NT2/D1 (cell line): ENCODE results near the gene SCYGR3.

Source experiments
- DNase-seq: peaks from one replicate; pipeline ENCODE4 v3.0.0-alpha.2; 2011; ENCODE audit warnings: low read depth, low spot score
- H3K27me3 ChIP-seq: 2 replicates; pipeline ENCODE4 v1.6.0; 2011; ENCODE audit warnings: mild to moderate bottlenecking; ENCODE audit not compliant: insufficient read length, insufficient read depth
- H3K36me3 ChIP-seq: 2 replicates; pipeline ENCODE4 v1.6.1; 2011; ENCODE audit warnings: mild to moderate bottlenecking, low read length, mixed read lengths; ENCODE audit not compliant: insufficient read depth, insufficient read length
- H3K4me1 ChIP-seq: 2 replicates; pipeline ENCODE4 v1.5.1; 2011; ENCODE audit not compliant: insufficient read depth, insufficient read length
- H3K4me3 ChIP-seq: 2 replicates; pipeline ENCODE4 v1.5.1; 2011; ENCODE audit warnings: low read depth; ENCODE audit not compliant: insufficient read length
- H3K9ac ChIP-seq: 2 replicates; pipeline ENCODE4 v1.6.0; 2011; ENCODE audit warnings: low read depth; ENCODE audit not compliant: insufficient read length
- H3K9me3 ChIP-seq: 2 replicates; pipeline ENCODE4 v1.5.1; 2011; ENCODE audit warnings: mild to moderate bottlenecking, low read length; ENCODE audit not compliant: insufficient read depth
- SUZ12 ChIP-seq: IDR thresholded peaks from 2 replicates; pipeline ENCODE4 v1.6.1; 2011; ENCODE audit not compliant: insufficient read length, insufficient read depth; ENCODE audit errors: extremely low read depth
- YY1 ChIP-seq: IDR thresholded peaks from 2 replicates; pipeline ENCODE4 v1.6.1; 2011; ENCODE audit not compliant: insufficient read length, insufficient read depth
- ZNF274 ChIP-seq: IDR thresholded peaks from 2 replicates; pipeline ENCODE4 v1.6.1; 2011; ENCODE audit warnings: mild to moderate bottlenecking, low read depth, low read length

The SCYGR3 gene

GRCh38 chr2:227643990-227644551 is 29.4 kb upstream of the SCYGR3 start:
- DNase-seq: no peak
- Histone ChIP-seq H3K4me3 (no peak overlapping the region), H3K9ac (no peak overlapping the region)

GRCh38 chr2:227642656-227643055 is 28.0 kb upstream of the SCYGR3 start:
- H3K4me3 ChIP-seq: no peak overlapping the region
- H3K9ac ChIP-seq: no peak overlapping the region
- H3K9me3 ChIP-seq: no peaks in the 10 kb centered on the region
- TF ChIP-seq SUZ12: no peak
- TF ChIP-seq ZNF274: no peak
- TF ChIP-seq YY1: no peak
- H3K4me1 ChIP-seq: no peaks in the 10 kb centered on the region
- H3K36me3 ChIP-seq: no peaks in the 10 kb centered on the region
- no peak for DNase-seq
- H3K27me3 ChIP-seq: no peaks in the 10 kb centered on the region

More at GRCh38 chr2:227643990-227644551, 29.4 kb upstream of the SCYGR3 start:
- H3K27me3 ChIP-seq: no peaks in the 10 kb centered on the region
- no peaks in the 10 kb centered on the region for H3K36me3 ChIP-seq
- no peaks in the 10 kb centered on the region for H3K9me3 ChIP-seq
- no peaks in the 10 kb centered on the region for H3K4me1 ChIP-seq
- TF ChIP-seq ZNF274 (no peak), SUZ12 (no peak), YY1 (no peak)

GRCh38 chr2:227634201-227634600 is 19.6 kb upstream of the SCYGR3 start:
- TF ChIP-seq ZNF274: no peak
- TF ChIP-seq SUZ12: no peak
- TF ChIP-seq YY1: no peak
- Histone ChIP-seq H3K4me1 (no peaks in the 10 kb centered on the region), H3K4me3 (no peak overlapping the region), H3K9ac (no peak overlapping the region), H3K36me3 (no peaks in the 10 kb centered on the region), H3K9me3 (no peaks in the 10 kb centered on the region), H3K27me3 (no peaks in the 10 kb centered on the region)
- no peak for DNase-seq

- H3K36me3 ChIP-seq: no peaks in the 10 kb centered on the region
- H3K9ac ChIP-seq: no peak overlapping the region
- H3K27me3 ChIP-seq: no peaks in the 10 kb centered on the region
- TF ChIP-seq ZNF274 (no peak), YY1 (no peak), SUZ12 (no peak)
- H3K4me3 ChIP-seq: no peak overlapping the region
- no peak for DNase-seq
- H3K4me1 ChIP-seq: no peaks in the 10 kb centered on the region
- no peaks in the 10 kb centered on the region for H3K9me3 ChIP-seq
These were observed 18.2 kb upstream of the SCYGR3 start for GRCh38 chr2:227632827-227633226.

GRCh38 chr2:227630322-227630721 is 15.7 kb upstream of the SCYGR3 start:
- H3K9ac ChIP-seq: no peak overlapping the region
- no peak overlapping the region for H3K4me3 ChIP-seq
- DNase-seq: no peak
- H3K36me3 ChIP-seq: no peaks in the 10 kb centered on the region
- TF ChIP-seq ZNF274 (no peak), YY1 (no peak), SUZ12 (no peak)
- H3K4me1 ChIP-seq: no peaks in the 10 kb centered on the region
- H3K9me3 ChIP-seq: no peaks in the 10 kb centered on the region
- no peaks in the 10 kb centered on the region for H3K27me3 ChIP-seq

- TF ChIP-seq SUZ12: no peak
- TF ChIP-seq ZNF274: no peak
- TF ChIP-seq YY1: no peak
- DNase-seq: no peak
- no peaks in the 10 kb centered on the region for H3K9me3 ChIP-seq
- no peaks in the 10 kb centered on the region for H3K27me3 ChIP-seq
- H3K4me3 ChIP-seq: no peak overlapping the region
- H3K36me3 ChIP-seq: no peaks in the 10 kb centered on the region
- no peak overlapping the region for H3K9ac ChIP-seq
- H3K4me1 ChIP-seq: no peaks in the 10 kb centered on the region
These were observed 14.8 kb upstream of the SCYGR3 start for GRCh38 chr2:227629435-227629834.

- Histone ChIP-seq H3K4me3 (no peak overlapping the region), H3K36me3 (no peaks in the 10 kb centered on the region), H3K9ac (no peak overlapping the region), H3K27me3 (no peaks in the 10 kb centered on the region), H3K9me3 (no peaks in the 10 kb centered on the region), H3K4me1 (no peaks in the 10 kb centered on the region)
- DNase-seq: no peak
- TF ChIP-seq ZNF274: no peak
- no peak for TF ChIP-seq YY1
- TF ChIP-seq SUZ12: no peak
These were observed 13.1 kb upstream of the SCYGR3 start for GRCh38 chr2:227627769-227628168.
